Tibial nerve (tissue), 3 donors: Measurements from ENCODE around the gene PRPSAP1.

Experiments used
- POLR2A ChIP-seq, 2 donors: fragments of 450-650 bp; IDR thresholded peaks; one replicate each; pipeline ENCODE4 v1.6.1; 2017; ENCODE audit warnings: antibody characterized with exemption in 2 of 2, mild to moderate bottlenecking in 2 of 2, moderate library complexity in 2 of 2
- TF ChIP-seq, protein P1 (sequence below), 5 experiments: fragments of 200-600 bp in 3 of 5; fragments of 450-650 bp in 2 of 5; sonication (generic) in 3 of 5; IDR thresholded peaks; one replicate each; pipeline ENCODE4 v1.5.1; 2016 to 2019; ENCODE audit warnings: antibody characterized with exemption in 5 of 5, mild to moderate bottlenecking in 3 of 5, moderate library complexity in 2 of 5

DNA sequence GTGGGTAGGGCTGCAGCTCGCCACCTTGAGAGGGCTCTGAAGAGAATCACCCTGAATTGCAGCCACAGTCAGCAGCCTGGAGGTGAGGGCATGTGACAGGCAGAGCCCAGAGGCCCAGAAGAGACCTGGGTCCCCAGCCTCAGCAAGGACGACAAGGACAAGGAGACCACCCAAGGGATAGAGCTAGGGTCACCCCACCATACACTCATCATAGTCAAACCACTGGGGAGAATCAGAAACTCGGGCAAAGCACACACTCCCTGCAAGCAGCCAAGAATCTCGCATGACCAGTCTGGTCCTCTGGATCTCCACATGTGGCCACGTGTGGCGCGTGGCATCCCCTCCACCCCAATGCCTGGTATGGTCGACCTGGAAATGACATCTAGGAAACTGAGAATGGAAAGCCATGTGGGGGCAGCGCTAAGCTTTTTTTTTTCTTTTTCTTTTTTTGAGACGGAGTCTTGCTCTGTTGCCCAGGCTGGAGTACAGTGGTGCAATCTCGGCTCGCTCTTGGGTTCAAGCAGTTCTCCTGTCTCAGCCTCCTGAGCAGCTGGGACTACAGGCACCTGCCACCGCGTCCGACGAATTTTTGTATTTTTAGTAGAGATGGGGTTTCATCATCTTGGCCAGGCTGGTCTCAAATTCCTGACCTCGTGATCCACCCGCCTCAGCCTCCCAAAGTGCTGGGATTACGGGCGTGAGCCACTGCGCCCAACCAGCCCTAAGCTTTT, 26.1 kb upstream of the PRPSAP1 start:
- TF ChIP-seq, protein P1, sequence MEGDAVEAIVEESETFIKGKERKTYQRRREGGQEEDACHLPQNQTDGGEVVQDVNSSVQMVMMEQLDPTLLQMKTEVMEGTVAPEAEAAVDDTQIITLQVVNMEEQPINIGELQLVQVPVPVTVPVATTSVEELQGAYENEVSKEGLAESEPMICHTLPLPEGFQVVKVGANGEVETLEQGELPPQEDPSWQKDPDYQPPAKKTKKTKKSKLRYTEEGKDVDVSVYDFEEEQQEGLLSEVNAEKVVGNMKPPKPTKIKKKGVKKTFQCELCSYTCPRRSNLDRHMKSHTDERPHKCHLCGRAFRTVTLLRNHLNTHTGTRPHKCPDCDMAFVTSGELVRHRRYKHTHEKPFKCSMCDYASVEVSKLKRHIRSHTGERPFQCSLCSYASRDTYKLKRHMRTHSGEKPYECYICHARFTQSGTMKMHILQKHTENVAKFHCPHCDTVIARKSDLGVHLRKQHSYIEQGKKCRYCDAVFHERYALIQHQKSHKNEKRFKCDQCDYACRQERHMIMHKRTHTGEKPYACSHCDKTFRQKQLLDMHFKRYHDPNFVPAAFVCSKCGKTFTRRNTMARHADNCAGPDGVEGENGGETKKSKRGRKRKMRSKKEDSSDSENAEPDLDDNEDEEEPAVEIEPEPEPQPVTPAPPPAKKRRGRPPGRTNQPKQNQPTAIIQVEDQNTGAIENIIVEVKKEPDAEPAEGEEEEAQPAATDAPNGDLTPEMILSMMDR (IDR thresholded peaks at IDR 0.05): no peak
- TF ChIP-seq POLR2A (IDR thresholded peaks at IDR 0.05): no peak
